GM21515 (cell line): ENCODE results near the gene METTL3.
"Not testable (repeated sequence)": the region's sequence is repeated elsewhere in the genome, so short reads cannot be mapped to it uniquely, and the experiment has no call there.

Experiments
- ATAC-seq: cut with Tn5 transposase; IDR thresholded peaks from one replicate; pipeline ENCODE4 v1.9.1; 2021; ENCODE audit not compliant: unreplicated experiment

Gene METTL3

DNA sequence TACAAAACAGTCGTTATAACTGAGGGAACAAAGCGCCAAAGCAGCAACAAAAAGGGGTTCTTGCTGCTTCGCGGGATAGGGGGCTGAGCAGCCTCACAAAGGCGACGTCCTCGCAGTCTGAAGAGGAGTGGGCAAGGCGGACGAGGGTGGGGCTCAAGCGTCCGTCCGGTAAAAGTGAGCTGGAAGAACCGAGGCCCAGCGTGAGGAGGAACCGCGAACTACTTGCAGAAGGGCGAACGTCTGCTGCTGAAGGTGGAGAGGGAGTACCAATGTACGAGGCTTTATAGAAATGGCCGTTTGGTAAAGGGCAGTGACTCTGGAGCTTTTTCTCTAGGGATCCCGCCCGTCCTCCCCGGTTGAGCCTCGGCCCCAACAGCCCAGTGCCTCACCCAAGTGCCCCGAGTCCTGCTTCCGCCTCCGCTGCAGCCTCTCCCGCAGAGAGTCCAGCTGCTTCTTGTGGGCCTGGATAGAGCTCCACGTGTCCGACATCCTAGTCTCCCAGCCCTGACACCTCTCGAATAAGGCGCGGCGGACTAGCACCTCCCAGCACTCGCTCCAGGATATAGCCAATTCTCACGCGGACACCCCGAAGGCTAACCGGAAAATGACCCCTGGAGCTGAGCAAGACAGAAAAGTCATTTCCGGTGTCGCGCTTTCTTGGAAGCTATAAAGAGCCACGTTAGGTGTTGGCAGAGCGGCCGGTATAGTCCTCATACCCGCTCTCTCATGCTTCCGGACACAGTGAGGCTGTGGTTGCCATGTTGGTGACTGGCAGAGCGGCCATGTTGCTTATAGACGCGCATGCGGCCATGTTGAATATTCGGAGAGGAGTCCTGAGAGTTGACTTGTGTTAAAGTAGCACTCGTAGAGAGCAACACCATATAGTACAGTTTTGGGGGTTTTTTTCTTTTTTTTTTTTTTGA is at the start of gene METTL3:
METTL3 (minus strand) TSS at position 606 of the 923 bp plus-strand sequence; CDS start at position 489, 117 bp downstream.
- ATAC-seq, result peak; percentile 97

DNA sequence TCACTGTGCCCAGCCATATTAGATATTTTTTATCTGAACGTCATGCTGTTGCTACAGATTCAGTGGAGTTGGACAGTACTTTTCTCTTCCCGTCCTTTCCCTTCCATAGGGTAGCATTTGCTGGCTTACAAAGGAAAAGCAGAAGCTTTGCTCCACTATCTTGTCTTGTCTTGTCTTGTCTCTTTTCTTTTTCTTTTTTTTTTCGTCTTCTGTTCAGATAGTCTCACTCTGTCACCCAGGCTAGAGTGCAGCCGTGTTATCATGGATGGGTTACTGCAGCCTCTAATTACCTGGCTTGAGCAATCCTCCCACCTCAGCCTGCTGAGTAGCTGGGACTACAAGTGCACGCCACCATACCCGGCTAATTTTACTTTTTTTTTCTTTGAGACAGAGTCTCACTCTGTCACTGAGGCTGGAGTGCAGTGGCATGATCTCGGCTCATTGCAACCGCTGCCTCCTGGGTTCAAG is 47.6 kb upstream of the METTL3 start:
- no peak for ATAC-seq

DNA sequence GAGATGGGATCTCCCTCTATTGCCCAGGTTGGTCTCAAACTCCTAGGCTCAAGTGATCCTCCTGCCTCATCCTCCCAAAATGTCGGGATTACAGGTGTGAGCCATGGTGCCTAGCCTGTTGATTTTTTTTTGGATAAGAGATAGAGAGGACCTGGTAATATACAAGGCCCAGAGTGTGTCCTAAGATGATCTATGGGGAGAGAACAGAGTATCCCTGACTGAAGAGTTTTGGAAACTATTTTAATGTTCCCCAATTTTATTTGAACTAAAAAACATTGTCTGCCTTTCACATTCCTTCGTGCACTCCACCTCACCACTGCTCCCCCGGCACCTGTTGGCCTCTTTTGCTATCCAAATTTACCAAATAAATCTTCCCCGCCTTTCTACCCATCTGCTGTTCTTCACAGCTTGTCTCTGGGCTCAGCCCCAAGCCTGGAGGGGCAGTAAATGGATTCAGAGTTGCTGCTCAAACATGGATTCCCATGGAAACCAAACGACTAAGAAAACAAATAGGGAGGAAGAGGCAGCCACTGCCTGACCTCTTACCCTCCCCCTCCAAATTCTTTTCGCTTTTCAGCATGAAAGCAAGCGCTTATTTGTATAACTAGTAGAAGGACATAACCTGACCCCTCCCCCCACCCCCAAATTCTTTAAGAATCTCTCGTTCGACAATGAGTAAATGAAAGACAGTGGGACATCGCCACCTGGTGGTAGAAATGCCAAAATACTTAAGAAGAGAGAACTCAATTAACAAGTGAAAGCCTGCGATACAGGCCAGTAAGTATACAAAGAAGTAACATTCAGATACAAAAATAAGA is 46.2 kb upstream of the METTL3 start:
- no peak for ATAC-seq

DNA sequence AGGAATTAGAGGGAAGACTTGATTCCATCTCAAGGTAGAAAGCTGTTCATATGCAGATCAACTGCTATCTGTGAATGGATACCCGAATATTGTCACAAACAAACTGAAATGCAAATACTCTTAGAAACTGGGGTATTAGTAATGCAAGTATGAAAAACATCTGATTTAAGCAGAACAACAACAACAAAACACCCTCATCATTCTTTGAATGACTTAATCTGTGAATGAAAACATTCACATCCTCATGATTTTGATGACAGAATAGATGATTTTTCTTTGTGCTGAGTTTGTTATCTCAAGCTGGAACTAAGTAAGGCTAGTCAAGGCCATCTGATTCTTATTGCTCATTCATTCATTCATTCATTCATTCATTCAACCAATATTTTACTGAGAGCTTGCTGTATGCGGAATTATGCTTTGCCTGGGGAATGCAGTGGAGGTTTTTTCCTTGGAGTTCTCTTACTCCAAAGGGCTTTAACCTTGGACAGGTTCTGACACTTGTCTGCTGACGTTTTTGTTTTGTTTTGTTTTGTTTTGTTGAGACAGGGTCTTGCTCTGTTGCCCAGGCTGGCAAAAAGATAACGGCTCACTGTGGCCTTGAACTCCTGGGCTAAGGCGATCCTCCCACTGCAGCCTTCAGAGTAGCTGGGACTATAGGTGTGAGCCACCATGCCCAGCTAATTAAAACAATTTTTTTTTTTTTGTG is 45.4 kb upstream of the METTL3 start:
- ATAC-seq, result no peak

DNA sequence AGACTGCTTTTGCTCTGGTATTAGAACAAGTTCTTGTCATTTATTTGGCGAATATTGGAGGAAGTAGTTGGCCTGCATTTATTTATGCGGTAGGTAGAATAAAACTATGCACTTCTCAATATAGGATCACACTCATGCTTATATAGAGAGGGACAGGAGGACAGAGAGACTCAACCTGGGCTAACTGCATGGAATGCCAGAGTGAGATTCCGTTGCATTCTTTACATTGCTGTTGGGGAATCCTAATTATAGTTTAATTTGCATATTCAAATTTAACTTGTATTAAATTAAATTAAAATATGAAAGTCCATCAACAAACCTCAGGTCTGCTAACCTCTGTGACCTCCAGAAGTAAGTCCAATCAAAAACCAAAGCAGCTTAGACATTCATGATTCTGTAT is 42.1 kb upstream of the METTL3 start:
- ATAC-seq, result no peak

DNA sequence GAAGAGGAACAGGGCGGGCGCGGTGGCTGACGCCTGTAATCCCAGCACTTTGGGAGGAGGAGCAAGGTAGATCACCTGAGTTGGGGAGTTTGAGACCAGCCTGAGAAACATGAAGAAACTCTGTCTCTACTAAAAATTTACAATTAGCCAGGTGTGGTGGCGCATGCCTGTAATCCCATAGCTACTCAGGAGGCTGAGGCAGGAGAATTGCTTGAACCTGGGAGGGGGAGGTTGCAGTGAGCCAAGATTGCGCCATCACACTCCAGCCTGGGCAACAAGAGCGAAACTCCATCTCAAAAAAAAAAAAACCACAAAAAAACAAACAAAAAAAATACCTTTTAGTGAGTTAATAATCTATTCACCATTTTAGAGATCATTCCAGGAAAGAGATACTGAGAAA is 33.4 kb upstream of the METTL3 start:
- not testable (repeated sequence) for ATAC-seq

DNA sequence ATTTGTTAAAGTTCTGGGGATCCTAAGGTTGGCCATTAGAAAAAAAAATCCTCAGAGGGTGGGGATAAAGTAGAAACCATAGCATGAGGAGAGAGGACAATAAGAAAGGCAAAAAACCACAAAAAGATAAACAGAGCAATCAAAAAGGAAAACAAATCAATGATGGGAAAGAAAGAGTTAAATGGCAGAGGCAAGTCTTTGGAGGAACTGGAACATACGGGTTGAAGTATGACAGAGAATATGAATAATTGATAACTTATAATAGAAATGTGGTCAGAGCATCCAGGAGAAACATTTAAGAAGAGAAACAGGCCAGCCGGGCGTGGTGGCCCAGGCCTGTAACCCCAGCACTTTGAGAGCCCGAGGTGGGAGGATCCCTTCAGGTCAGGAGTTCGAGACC is 32.8 kb upstream of the METTL3 start:
- no peak for ATAC-seq

DNA sequence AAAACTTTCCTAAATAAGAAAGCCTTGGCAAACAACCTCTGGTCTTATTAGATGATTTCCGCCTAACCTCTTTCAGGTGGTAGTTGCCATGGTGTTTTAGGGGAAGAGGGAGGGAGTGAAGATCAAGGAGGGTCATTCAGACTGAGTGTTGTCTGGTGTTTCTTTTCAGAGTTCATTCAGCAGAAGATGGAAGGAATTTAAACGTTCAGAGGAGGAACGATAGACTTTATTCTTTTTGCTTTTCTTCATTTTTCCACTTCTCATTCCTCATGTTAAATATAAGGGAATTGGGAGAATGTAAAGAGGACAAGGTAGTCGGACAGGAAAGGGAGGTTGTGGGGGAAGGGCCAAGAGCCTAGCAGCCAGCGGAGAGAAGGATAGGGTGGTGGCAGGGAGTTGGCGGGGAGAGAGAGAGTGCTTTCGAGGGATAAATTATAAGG is 32.4 kb upstream of the METTL3 start:
- no peak for ATAC-seq

DNA sequence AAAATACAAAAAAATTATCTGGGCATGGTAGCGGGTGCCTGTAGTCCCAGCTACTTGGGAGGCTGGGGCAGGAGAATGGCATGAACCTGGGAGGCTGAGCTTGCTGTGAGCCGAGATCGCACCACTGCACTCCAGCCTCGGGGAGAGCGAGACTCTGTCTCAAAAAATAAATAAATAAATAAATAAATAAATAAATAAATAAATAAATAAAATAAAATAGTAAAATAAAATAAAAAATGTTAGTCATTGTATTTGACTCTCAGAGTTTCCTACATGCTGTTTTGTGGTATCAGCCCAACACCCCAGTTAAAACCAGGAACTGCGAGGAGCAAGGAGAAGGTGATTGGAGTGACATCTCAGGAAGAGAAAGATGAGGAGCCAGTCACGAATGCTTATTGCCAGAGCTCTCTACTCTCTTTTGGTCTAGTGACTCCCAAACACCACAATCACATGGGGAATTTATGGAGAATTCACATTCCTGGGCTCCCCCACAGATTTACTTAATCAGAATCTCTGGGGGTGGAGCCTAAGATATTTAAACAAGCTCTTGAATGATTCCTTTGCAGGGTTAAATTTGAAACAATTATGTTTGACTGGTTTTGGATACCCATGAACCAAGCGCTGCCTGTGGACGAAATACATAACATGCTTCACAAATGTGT is 30.4 kb upstream of the METTL3 start:
- ATAC-seq, result no peak

DNA sequence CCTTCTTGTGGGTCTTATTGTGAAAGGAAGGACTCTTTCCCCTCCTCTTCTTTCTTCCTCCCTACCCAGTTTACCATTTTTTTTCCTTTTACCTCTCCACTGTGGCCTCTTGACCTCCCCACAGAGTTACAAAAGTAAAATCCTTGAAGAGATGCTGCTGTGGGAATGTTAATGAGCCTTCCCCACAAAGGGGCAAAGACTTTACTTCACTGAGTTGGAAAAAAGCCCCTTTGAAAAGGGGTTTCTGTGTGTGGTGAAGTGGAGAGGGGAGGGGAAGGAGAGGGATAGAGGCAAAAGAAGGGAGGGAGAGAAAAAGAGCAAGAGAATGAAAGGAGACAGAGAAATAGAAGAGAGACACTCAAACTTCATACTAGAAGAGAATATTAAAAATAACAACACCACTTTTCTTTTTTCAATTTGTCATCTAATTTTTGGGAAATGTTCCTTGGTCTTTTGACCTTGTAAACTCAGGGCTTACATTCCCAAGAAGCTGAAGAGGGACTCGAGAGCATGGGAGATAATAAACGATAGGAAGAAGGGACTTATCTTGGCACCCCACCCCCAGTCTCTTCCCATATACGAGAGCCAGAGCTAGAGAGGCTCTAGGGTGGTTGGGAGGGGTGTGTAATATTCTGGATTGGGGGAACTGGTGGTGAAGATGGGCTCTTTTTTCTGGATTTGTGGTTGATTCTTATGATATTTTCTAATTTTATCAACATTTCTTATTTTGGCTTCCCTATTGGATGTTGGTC is 28.2 kb upstream of the METTL3 start:
- ATAC-seq, result no peak

DNA sequence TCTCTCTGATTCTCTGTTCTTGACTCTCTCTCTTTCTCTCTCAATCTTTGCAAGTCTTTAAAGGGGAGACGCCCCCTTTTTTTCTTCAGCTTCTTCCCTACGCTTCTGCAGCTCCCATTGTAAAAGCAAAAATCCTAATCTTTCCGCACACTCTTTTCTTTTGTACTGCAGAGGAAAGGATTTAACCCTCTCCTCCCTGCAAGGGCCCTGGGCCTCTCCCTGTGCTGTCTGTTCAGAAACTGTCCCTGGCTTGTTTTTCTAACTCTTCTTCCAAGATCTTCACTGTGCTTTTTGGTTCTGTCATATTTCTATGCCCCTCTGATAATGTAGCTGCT is 25.9 kb upstream of the METTL3 start:
- no peak for ATAC-seq

DNA sequence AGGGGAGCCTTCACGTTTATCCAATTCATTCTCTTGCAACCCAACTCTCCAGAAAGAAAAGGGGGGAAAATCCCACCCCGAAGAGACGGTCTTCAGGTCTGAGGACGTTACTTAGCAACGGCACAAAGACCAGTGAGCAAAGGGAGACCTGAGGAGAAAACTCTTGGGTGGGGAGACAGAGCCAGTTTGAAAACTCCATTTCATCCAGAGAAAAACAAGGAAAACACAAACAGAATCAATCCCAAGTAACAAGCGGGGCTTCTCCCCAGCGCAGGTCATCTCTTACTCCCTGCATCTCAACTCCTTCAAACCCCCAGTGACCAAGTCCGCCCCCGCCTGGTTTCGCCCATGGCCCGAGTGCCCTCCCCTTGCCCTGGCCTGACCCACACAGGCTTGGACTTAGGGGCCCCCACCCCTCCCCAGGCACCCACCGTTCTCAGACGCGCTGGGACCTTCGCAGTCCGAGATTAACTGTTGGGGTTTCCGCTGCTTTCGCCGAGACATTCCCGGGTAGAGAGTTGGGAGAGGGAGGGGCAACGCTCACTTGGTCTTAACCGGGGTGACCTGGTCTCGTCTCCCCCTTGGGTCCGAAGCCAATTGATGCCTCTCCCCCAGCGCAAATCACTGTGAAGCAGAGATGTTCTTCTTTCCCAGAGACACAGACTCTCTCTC is 25.4 kb upstream of the METTL3 start:
- no peak for ATAC-seq

DNA sequence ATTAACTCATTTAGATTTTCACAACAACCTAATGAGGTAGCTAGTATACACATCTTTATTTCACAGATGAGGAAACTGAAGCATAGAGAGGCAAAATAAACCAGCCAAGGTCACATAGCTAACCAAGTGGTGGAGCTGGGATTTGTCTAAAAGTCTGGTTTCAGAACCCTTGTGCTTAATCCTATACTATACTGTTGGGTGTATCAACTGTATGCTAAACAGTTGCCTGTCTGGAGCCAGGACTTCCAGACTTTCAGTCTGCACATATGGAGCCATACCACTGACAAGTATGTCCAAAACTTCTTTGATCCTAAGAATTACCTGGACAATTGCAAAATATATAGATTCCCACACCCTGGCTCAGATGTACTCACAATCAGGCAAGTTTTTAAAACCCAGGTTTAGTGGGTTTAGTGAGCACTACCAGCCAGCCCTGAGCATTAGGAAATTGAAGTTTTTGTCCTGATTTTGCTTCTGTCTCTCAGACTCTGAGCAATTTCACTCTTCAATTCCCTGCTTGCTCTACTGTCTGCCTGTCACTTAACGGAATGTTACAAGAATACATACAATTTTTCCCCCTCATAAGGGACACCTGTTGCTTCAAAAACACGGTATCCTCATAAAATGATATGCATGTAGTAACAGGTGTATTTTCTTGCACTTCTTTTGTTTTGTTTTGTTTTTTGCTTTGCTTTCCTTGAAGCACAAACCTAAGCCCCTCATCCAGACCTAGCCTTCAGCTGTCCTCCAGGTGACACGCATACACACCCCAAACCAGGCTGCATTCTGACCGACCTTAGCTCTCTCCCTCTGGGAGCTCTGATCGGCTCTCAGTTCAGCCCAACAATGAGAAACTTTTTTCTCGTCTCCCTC is 24.6 kb upstream of the METTL3 start:
- no peak for ATAC-seq

DNA sequence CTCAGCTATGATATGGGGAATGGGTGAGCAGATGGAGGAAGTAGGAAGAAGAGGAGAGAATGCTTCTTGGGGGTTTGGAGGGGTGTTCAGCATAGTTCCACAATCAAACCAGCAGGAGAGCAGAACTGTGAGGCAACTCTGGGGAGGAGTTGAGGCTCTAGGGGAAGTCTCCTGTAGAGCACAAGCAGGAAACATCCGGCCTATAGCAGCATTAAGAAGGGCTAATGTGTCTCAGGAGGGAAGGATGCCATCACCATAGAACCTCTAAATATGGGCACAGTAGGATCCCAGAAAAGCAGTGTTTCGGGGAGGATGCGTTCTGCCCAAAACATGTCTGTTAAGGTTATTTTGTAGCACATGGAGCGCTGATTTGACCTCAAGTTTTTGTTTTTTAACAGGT is 23.4 kb upstream of the METTL3 start:
- ATAC-seq, result no peak

DNA sequence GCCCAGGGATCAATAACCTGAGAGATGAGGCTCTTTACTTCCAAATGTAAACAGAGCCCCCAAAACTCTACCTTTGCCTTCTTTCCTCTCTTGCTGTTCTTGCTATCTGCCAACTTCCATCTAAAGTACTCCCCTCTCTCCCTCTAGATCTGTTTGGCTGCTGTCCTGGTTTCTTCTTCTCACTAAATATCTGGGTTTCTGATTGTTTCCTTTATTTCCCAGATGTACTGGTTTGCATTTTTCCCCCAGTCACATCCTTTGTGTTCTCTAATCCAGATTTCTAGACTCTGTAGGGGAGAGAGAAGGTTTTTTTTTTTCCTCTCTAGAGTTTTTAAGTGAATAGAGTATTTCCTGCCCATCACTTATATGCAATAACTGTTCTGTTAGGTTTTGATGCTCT is 22.2 kb upstream of the METTL3 start:
- no peak for ATAC-seq

DNA sequence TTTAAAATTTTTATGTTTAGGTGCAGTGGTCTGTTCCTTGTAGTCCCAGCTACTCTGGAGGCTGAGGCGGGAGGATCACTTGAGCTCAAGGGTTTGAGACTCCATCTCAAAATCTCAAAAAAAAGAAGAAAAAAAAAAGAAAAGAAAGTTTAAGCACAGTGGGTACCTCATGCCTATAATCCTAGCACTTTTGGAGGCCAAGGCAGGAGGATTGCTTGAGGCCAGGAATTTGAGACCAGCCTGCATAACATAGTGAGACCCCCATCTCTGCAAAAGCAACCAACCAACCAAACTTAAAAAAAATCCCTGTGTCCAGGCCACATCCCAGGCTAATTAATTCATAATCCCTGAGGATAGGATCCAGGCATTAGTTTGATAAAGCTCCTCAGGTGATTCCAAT is 18.4 kb upstream of the METTL3 start:
- no peak for ATAC-seq

DNA sequence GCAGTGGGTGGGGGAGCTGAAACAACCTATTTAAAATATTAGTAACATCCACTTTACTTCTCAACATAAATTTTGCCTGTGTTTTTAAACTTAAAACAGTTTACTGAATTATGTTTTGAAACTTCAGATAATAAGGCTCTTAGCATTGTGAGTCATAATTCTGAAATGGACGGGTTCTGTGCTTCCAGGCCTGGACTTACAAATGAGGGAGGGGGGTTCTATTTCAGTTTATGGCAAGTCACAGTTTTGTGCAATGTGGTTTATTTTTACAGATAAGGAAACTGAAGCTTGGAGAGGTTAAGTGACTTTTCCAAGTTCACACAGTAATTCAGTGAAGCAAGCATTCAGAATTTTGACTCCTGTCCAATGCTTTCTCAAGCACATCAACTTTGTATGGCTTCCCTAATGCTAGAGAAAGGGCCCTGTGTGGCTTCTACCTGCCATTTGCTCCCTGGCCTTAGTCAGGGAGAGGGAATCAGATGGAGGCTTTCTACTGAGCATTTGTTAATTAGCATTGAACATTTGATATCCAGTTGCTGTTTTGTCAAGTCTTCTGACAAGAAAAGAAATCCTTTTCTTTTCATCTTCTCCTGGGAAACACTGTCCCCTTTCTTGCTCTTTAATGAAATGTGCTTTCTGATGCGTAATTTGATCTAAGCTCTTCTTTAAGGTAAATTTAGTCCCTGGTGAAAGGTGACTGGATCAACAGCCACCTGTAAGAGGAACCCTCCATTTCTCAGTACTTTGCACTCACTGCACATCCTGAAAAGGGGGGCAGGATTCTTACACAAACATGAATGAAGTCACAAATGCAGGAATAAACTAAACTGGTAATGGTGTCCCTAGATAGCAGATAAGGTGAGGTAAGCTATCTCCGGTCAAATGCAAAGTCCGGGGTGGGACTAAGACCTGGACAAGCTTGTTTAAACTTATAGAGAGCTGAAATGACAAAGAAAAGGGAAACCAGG is 17.5 kb upstream of the METTL3 start:
- no peak for ATAC-seq

DNA sequence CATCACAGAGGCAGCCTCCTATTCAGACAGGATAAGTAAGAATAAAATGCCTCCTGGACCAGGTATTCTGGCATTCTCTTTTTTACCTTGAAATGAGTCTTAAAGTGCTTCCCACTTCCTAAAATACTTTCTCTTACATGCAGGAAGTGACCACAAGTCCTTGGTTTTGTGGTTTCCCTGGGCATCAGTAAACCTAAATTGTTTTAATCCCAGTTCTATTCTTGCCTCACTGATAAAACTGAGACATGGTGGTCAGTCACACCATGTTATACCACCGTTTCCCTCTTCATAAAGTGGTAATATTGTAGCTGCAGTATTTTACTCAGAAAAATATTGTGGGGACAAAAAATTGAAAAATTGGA is 16.2 kb upstream of the METTL3 start:
- ATAC-seq, result no peak
